ENCODE results near the gene CLRN1. TPM values are rescaled to one million over a fixed set of nuclear protein-coding genes. Genes with fewer than 3 reads are reported as not detected.

Gene CLRN1
- total and polyA plus RNA-seq, 2 experiments from 2014 or later: 0.45 to 0.69 TPM

- no peak overlapping the region for H3K4me3 Mint-ChIP-seq
- H3K27ac Mint-ChIP-seq: no peak overlapping the region
- DNase-seq (ENCODE audit: low spot score) (no peak), ATAC-seq (no peak)
- no peaks in the 10 kb centered on the region for H4K20me1 ChIP-seq (replicated peaks; ENCODE audit: insufficient read depth)
- no peak overlapping the region for H2AFZ ChIP-seq
- no peaks in the 10 kb centered on the region for H3K36me3 ChIP-seq (ENCODE audit: insufficient read depth)
- no peak overlapping the region for H3K27ac ChIP-seq (ENCODE audit: low read depth)
- H3K9me3 Mint-ChIP-seq: no peaks in the 10 kb centered on the region
- no peaks in the 10 kb centered on the region for H3K4me1 ChIP-seq (ENCODE audit: insufficient read depth)
- H3K4me1 Mint-ChIP-seq: peaks cover 5% of the 10 kb centered on the region
- H3K4me3 ChIP-seq: no peak overlapping the region
- no peak for TF ChIP-seq NANOG (IDR thresholded peaks at IDR 0.05; ENCODE audit: borderline replicate concordance)
- no peak for TF ChIP-seq POLR2AphosphoS5 (IDR thresholded peaks at IDR 0.05; ENCODE audit: low read depth)
- TF ChIP-seq CTCF (conservative IDR thresholded peaks at IDR 0.05; ENCODE audit: low read depth in 2 of 2): no peak
- TF ChIP-seq EZH2phosphoT487 (IDR thresholded peaks at IDR 0.05; ENCODE audit: unreplicated experiment): no peak
- TF ChIP-seq STAT1 (IDR thresholded peaks at IDR 0.05; ENCODE audit: unreplicated experiment): no peak
- TF ChIP-seq ETS1 (IDR thresholded peaks at IDR 0.05): no peak
- no peak for TF ChIP-seq ZNF331 (CRISPR knock-in tag; IDR thresholded peaks at IDR 0.05; ENCODE audit: low read depth)
- no peak for TF ChIP-seq EZH2 (IDR thresholded peaks at IDR 0.05; ENCODE audit: low read depth, unreplicated experiment)
- TF ChIP-seq JUNB (IDR thresholded peaks at IDR 0.05; ENCODE audit: unreplicated experiment): no peak
- no peak for TF ChIP-seq ZNF462 (CRISPR knock-in tag; IDR thresholded peaks at IDR 0.05)
- TF ChIP-seq ZNF114 (CRISPR knock-in tag; IDR thresholded peaks at IDR 0.05): no peak
- TF ChIP-seq CREB1 (CRISPR knock-in tag; IDR thresholded peaks at IDR 0.05; ENCODE audit: low read depth): no peak
- H3K4me2 ChIP-seq: no peak overlapping the region
- no peaks in the 10 kb centered on the region for H3K27me3 ChIP-seq (ENCODE audit: insufficient read depth)
- 0 out of 2 replicates have a peak, but pooled peaks cover 7% of the 10 kb centered on the region for H3K9me2 ChIP-seq (ENCODE audit: insufficient read depth)
- peaks cover 4% of the 10 kb centered on the region for H3K27me3 Mint-ChIP-seq (ENCODE audit: insufficient read depth, low read depth, poor library complexity)
- H3K36me3 Mint-ChIP-seq (ENCODE audit: low read depth): no peaks in the 10 kb centered on the region
- H3F3A ChIP-seq (replicated peaks; ENCODE audit: low read depth): no peaks in the 10 kb centered on the region
- no peaks in the 10 kb centered on the region for H3K79me2 ChIP-seq (replicated peaks; ENCODE audit: insufficient read depth)
These were observed 74.9 kb downstream of the CLRN1 start for GRCh38 chr3:150897592-150897991.
